ENCODE results near the gene GPR179. TPM values are rescaled to one million over a fixed set of nuclear protein-coding genes. Genes with fewer than 3 reads are reported as not detected.

Gene GPR179
- total RNA-seq, 2 experiments from 2014 or later: 0.07 TPM; not detected in 1

DNA sequence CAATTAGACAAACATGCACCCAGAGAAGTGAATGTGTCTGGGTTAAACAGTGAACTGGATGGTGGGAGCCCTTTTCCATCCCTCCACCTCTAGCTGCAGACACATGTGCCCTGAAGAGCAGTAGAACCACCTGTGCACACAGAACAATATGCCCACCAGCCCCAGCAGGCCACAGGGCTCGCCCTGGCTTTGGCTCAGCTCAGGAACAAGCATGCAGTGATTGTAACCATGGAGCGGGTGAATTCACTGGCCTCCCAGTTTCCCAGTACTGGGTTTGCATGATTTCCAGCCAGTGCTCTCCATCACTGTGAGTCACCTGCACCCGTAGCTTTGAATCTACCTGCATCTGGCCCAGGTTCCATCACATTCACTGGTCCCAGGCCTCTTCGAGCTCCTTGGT is 5.2 kb downstream of the GPR179 start:
- Mint-ChIP-seq H3K4me3 (no peak overlapping the region), H3K36me3 (ENCODE audit: low read depth) (no peaks in the 10 kb centered on the region), H3K27me3 (no peaks in the 10 kb centered on the region), H3K4me1 (ENCODE audit: low read depth) (no peaks in the 10 kb centered on the region), H3K9me3 (no peaks in the 10 kb centered on the region), H3K27ac (no peak overlapping the region)
- ChIA-PET CTCF (interaction anchor here (1.0 to 5.2 kb wide), 2 partner anchors 11 to 76 kb away, joined by 4 to 28 read pairs; no protein-coding TSS in a partner anchor), POLR2A (no interaction called here)
- no peak for DNase-seq
- no peak for ATAC-seq
- intact Hi-C loops (cut with micrococcal nuclease): no loop called here
- TF ChIP-seq, protein P1, sequence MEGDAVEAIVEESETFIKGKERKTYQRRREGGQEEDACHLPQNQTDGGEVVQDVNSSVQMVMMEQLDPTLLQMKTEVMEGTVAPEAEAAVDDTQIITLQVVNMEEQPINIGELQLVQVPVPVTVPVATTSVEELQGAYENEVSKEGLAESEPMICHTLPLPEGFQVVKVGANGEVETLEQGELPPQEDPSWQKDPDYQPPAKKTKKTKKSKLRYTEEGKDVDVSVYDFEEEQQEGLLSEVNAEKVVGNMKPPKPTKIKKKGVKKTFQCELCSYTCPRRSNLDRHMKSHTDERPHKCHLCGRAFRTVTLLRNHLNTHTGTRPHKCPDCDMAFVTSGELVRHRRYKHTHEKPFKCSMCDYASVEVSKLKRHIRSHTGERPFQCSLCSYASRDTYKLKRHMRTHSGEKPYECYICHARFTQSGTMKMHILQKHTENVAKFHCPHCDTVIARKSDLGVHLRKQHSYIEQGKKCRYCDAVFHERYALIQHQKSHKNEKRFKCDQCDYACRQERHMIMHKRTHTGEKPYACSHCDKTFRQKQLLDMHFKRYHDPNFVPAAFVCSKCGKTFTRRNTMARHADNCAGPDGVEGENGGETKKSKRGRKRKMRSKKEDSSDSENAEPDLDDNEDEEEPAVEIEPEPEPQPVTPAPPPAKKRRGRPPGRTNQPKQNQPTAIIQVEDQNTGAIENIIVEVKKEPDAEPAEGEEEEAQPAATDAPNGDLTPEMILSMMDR (IDR thresholded peaks at IDR 0.05): no peak

DNA sequence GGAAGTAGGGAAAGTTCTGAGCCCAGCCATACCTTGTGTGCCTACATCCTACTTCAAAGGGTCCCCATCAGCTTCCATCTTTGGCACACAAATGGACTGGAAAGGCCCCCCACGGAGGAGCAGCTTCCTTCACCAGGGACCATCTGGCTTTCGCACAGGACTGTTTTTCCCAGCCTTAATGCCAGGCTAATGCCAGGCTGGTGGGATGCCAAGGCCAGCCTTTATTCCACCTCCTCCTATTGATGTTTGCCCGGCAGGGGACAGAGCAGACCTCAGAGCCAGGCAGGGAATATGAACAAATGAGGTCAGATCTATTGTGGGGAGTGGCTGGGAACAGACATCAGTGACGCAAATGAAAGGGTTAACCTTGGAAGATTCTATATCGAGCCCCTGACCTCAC is 5.7 kb downstream of the GPR179 start:
- Mint-ChIP-seq H3K27me3 (no peaks in the 10 kb centered on the region), H3K4me1 (ENCODE audit: low read depth) (no peaks in the 10 kb centered on the region), H3K4me3 (no peak overlapping the region), H3K9me3 (no peaks in the 10 kb centered on the region), H3K27ac (no peak overlapping the region), H3K36me3 (ENCODE audit: low read depth) (no peaks in the 10 kb centered on the region)
- ATAC-seq: no peak
- ChIA-PET CTCF (interaction anchor here (1.0 to 5.2 kb wide), 2 partner anchors 11 to 76 kb away, joined by 4 to 28 read pairs; no protein-coding TSS in a partner anchor), POLR2A (interaction anchor here (1.0 kb wide), 1 partner anchor 12 kb away, joined by 3 read pairs; no protein-coding TSS in a partner anchor)
- TF ChIP-seq, protein P1 (IDR thresholded peaks at IDR 0.05): no peak
- no peak for DNase-seq
- intact Hi-C loops (cut with micrococcal nuclease): no loop called here

DNA sequence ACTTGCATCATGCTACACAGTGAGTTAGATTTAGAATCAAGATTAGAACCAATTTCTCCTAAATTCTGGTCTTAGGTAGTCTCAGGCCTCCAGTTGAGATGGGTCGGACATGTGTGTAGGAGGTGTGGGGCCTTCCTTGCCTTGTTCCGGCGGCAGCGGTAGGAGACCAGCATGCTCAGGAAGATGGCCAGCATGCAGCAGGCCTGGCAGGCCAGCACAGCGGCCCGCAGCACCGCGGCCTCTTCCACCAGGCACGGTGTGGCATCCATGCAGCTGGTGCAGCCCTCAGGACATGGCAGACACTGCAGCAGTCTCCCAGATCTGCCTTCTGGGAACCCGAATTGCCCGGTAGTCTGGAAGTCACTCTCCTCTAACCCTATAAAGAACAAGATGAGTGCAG is 6.9 kb downstream of the GPR179 start:
- Mint-ChIP-seq H3K4me1 (ENCODE audit: low read depth) (no peaks in the 10 kb centered on the region), H3K4me3 (no peak overlapping the region), H3K36me3 (ENCODE audit: low read depth) (no peaks in the 10 kb centered on the region), H3K9me3 (no peaks in the 10 kb centered on the region), H3K27me3 (no peaks in the 10 kb centered on the region), H3K27ac (no peak overlapping the region)
- intact Hi-C loops (cut with micrococcal nuclease): no loop called here
- CTCF ChIA-PET: interaction anchor here (5.2 to 6.5 kb wide), 2 partner anchors 12 to 14 kb away, joined by 28 to 49 read pairs; no protein-coding TSS in a partner anchor
- TF ChIP-seq, protein P1 (IDR thresholded peaks at IDR 0.05): no peak
- no peak for ATAC-seq
- POLR2A ChIA-PET: no interaction called here
- no peak for DNase-seq

DNA sequence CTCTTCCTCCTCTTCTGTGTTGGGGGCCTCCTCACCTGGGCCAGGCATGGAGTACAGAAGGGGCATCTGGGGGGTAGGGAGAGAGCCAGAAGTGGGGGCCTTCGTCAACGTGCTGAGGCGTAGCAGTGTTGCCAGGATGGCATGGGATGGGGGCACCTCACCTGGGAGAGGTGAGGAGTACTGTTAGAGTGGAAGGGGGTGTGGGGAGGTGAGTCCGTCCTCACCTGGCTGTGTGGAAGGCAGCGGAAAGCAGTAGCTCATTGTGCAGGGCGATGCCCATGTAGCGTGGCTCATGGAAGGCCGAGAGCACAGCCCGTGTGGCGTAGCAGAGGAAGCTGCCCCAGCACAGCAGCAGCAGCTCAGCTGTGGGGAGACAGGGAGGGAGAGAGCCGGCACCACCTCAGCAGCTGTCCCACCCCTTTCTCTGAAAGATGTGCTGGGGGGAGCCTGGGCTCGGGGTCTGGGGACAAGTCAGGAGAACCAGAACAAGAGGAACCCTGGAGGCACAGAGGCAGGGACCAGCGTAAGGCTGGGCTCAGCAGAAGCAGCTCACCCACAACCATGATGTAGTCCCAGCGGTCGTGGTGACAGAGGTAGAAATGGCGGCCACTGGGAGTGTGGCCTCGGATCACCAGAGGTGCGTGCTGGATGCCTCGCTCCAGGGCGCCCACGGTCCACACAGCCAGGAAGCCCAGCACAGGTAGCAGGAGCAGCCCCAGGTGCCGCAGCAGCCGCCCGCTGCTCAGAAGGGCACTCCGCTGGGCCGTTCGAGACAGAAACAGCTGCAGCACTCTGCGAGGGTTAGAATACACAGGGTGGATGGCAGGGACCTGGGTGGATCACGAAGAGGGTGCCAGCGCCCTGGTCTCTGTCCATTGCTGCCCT is 9.0 kb downstream of the GPR179 start:
- Mint-ChIP-seq H3K36me3 (ENCODE audit: low read depth) (no peaks in the 10 kb centered on the region), H3K4me1 (ENCODE audit: low read depth) (no peaks in the 10 kb centered on the region), H3K27me3 (no peaks in the 10 kb centered on the region), H3K4me3 (no peak overlapping the region), H3K27ac (no peak overlapping the region), H3K9me3 (no peaks in the 10 kb centered on the region)
- intact Hi-C loops (cut with micrococcal nuclease): no loop called here
- no peak for ATAC-seq
- ChIA-PET CTCF (interaction anchor here (1.1 to 6.5 kb wide), 6 partner anchors 9 to 320 kb away, joined by 3 to 49 read pairs (median 6); partner anchors contain the start of gene GPR179), POLR2A (interaction anchor here (0.7 kb wide), 1 partner anchor 18 kb away, joined by 4 read pairs; no protein-coding TSS in a partner anchor)
- TF ChIP-seq, protein P1 (IDR thresholded peaks at IDR 0.05): no peak
- no peak for DNase-seq

All from activated CD8-positive, alpha-beta T cell treated with anti-CD3 and anti-CD28 coated beads for 36 hours (primary cell).